Stromal cell of bone marrow (primary cell): Measurements from ENCODE around the gene STAB1.

Experiments used
- DNase-seq: peaks from one replicate; pipeline ENCODE4 v3.0.0-alpha.2; 2012; ENCODE audit warnings: low read depth

Gene STAB1

GRCh38 chr3:52563984-52564383 is 68.8 kb downstream of the STAB1 start:
- DNase-seq = no peak

GRCh38 chr3:52568069-52568468 is 72.9 kb downstream of the STAB1 start:
- DNase-seq = no peak

GRCh38 chr3:52570076-52570475 is 74.9 kb downstream of the STAB1 start:
- no peak for DNase-seq

- no peak for DNase-seq
Measured at GRCh38 chr3:52572221-52572620, 77.1 kb downstream of the STAB1 start.
